HepG2 (cell line): ENCODE measurements around the gene SEMA5B. TPM values are rescaled to one million over a fixed set of nuclear protein-coding genes. Genes with fewer than 3 reads are reported as not detected.
A peak's percentile ranks its signal among the peaks of the same experiment; 100 is the strongest.

Experiments used
- ARID4A ChIP-seq: sonication (generic); formaldehyde crosslinking; IDR thresholded peaks from 2 replicates; pipeline ENCODE4 v1.5.0; 2020; ENCODE audit warnings: mild to moderate bottlenecking, missing genetic modification reagents, borderline replicate concordance
- BRD4 ChIP-seq: sonication (generic); formaldehyde crosslinking; IDR thresholded peaks from 2 replicates; pipeline ENCODE4 v1.4.0; 2020; ENCODE audit warnings: missing genetic modification reagents
- CCDC6 ChIP-seq: sonication (generic); formaldehyde crosslinking; IDR thresholded peaks from 2 replicates; pipeline ENCODE4 v1.8.1; 2022; ENCODE audit warnings: mild to moderate bottlenecking, missing genetic modification reagents, moderate library complexity
- DPF2 ChIP-seq: sonication (generic); formaldehyde crosslinking; IDR thresholded peaks from 2 replicates; pipeline ENCODE4 v1.4.0; 2020; ENCODE audit warnings: mild to moderate bottlenecking, low read depth, missing genetic modification reagents, borderline replicate concordance
- HBP1 ChIP-seq: IDR thresholded peaks from 2 replicates; pipeline ENCODE4 v1.6.1; 2016; ENCODE audit warnings: low read depth, control low read depth
- IKZF1 ChIP-seq: fragments of 450-650 bp; IDR thresholded peaks from 2 replicates; pipeline ENCODE4 v1.7.1; 2016
- NFE2L2 ChIP-seq: fragments of 150-350 bp; IDR thresholded peaks from 2 replicates; pipeline ENCODE4 v1.6.1; 2014; ENCODE audit warnings: low read length
- NFIB ChIP-seq: sonication (generic); formaldehyde crosslinking; IDR thresholded peaks from 2 replicates; pipeline ENCODE4 v1.9.0; 2021; ENCODE audit warnings: missing genetic modification reagents, mild to moderate bottlenecking, borderline replicate concordance
- NONO ChIP-seq, 2 experiments: fragments of 450-650 bp in 1 of 2; sonication (generic) in 1 of 2; formaldehyde crosslinking in 1 of 2; IDR thresholded peaks in 1 of 2; conservative IDR thresholded peaks in 1 of 2; 2 replicates each; pipeline versions ENCODE4 v1.6.1 to v1.8.0; 2017 to 2022; ENCODE audit warnings: mild to moderate bottlenecking in 1 of 2, missing genetic modification reagents in 1 of 2, moderate library complexity in 1 of 2
- PHF8 ChIP-seq: sonication (generic); formaldehyde crosslinking; IDR thresholded peaks from 2 replicates; pipeline ENCODE4 v1.5.0; 2020; ENCODE audit warnings: missing genetic modification reagents
- SKI ChIP-seq: fragments of 450-650 bp; IDR thresholded peaks from one replicate; pipeline ENCODE4 v1.6.1; 2018; ENCODE audit warnings: mild to moderate bottlenecking; ENCODE audit not compliant: partially characterized antibody
- TEF ChIP-seq: sonication (generic); formaldehyde crosslinking; IDR thresholded peaks from 2 replicates; pipeline ENCODE4 v1.5.0; 2020; ENCODE audit warnings: missing genetic modification reagents
- ZBTB14 ChIP-seq: sonication (generic); formaldehyde crosslinking; IDR thresholded peaks from 2 replicates; pipeline ENCODE4 v1.4.0; 2020; ENCODE audit warnings: missing genetic modification reagents
- ZEB1 ChIP-seq: IDR thresholded peaks from 2 replicates; pipeline ENCODE4 v1.6.1; 2012; ENCODE audit warnings: mild to moderate bottlenecking, low read depth, inconsistent platforms; ENCODE audit not compliant: insufficient replicate concordance
- ZNF160 ChIP-seq: sonication (generic); formaldehyde crosslinking; IDR thresholded peaks from 2 replicates; pipeline ENCODE4 v1.8.0; 2022; ENCODE audit warnings: mild to moderate bottlenecking, inconsistent platforms, missing genetic modification reagents
- ZNF274 ChIP-seq: sonication (generic); formaldehyde crosslinking; IDR thresholded peaks from 2 replicates; pipeline ENCODE4 v1.5.1; 2020; ENCODE audit warnings: mild to moderate bottlenecking, missing genetic modification reagents
- ZNF281 ChIP-seq: sonication (generic); formaldehyde crosslinking; IDR thresholded peaks from 2 replicates; pipeline ENCODE4 v1.4.0; 2020; ENCODE audit warnings: missing genetic modification reagents, borderline replicate concordance
- ZSCAN29 ChIP-seq: sonication (generic); formaldehyde crosslinking; conservative IDR thresholded peaks from 2 replicates; pipeline ENCODE4 v1.4.0; 2020; ENCODE audit warnings: mild to moderate bottlenecking, missing genetic modification reagents
- polyA plus RNA-seq, 8 experiments: library from polyadenylated mRNA; depleted of rRNA in 3 of 8; stranded (reverse) in 7 of 8; unstranded in 1 of 8; fragments of >200 nt; fragmentation: Illumina TruSeq in 4 of 8; extraction: Trizol in 4 of 8; gene quantifications; 2 replicates each; pipeline versions ENCODE4 v1.2.1 to v1.2.3, GENCODE V29; 2011 to 2016; ENCODE audit warnings: low read depth in 4 of 8, missing spikeins in 1 of 8, mixed read lengths in 1 of 8; ENCODE audit not compliant: insufficient read depth in 1 of 8
- total RNA-seq, 5 experiments: library from RNA; depleted of rRNA; stranded (reverse); fragments of >200 nt; fragmentation: Illumina TruSeq; extraction: Trizol; gene quantifications; 2 replicates each; pipeline ENCODE4 v1.2.3, GENCODE V29; 2016; ENCODE audit warnings: low read depth in 1 of 5

SEMA5B gene
- total and polyA plus RNA-seq, 2 of the 13 experiments (the other 11 are each of a cell fraction or from before 2014, with no cell fraction given): not detected

- no peak for TF ChIP-seq ARID4A (CRISPR knock-in tag)
- no peak for TF ChIP-seq HBP1
- no peak for TF ChIP-seq NONO (IDR thresholded peaks at IDR 0.05)
- TF ChIP-seq NONO (CRISPR knock-in tag; conservative IDR thresholded peaks at IDR 0.05): no peak
- TF ChIP-seq DPF2 (CRISPR knock-in tag): no peak
- no peak for TF ChIP-seq IKZF1
- no peak for TF ChIP-seq NFIB
- no peak for TF ChIP-seq ZNF274
- TF ChIP-seq ZBTB14: no peak
- no peak for TF ChIP-seq SKI
- no peak for TF ChIP-seq ZSCAN29 (CRISPR knock-in tag)
- peak; percentile 32 for TF ChIP-seq ZEB1
- no peak for TF ChIP-seq PHF8 (CRISPR knock-in tag)
- no peak for TF ChIP-seq ZNF160 (CRISPR knock-in tag)
- TF ChIP-seq CCDC6 (CRISPR knock-in tag): no peak
- TF ChIP-seq TEF (CRISPR knock-in tag): no peak
- peak; percentile 26; the same call in 1 of the 2 replicates for TF ChIP-seq ZNF281 (CRISPR knock-in tag)
- no peak for TF ChIP-seq NFE2L2
- TF ChIP-seq BRD4 (CRISPR knock-in tag): no peak
Measured at GRCh38 chr3:123067689-123068600, 40.4 kb upstream of the SEMA5B start (continued).
